Karpas-422 (cell line): ENCODE data around the gene MTFP1. TPM values are rescaled to one million over a fixed set of nuclear protein-coding genes. Genes with fewer than 3 reads are reported as not detected.

Source experiments
- DNase-seq: peaks from one replicate; pipeline ENCODE4 v3.0.0-alpha.2; 2015
- H2AFZ ChIP-seq: fragments of 200-600 bp; sonication (generic); 2 replicates; pipeline ENCODE4 v1.6.1; 2014; ENCODE audit warnings: antibody characterized with exemption, low read length, mixed read lengths
- H3K27ac ChIP-seq: fragments of 200-600 bp; sonication (generic); 2 replicates; pipeline ENCODE4 v1.5.1; 2014; ENCODE audit warnings: mild to moderate bottlenecking, low read length, moderate library complexity
- H3K27me3 ChIP-seq: fragments of 200-600 bp; sonication (generic); 2 replicates; pipeline ENCODE4 v1.6.1; 2014; ENCODE audit warnings: low read length, mixed read lengths
- H3K36me3 ChIP-seq: fragments of 200-600 bp; sonication (generic); 2 replicates; pipeline ENCODE4 v1.6.1; 2014; ENCODE audit warnings: low read length, mixed read lengths; ENCODE audit not compliant: insufficient read depth
- H3K4me1 ChIP-seq: fragments of 200-600 bp; sonication (generic); 2 replicates; pipeline ENCODE4 v1.6.1; 2014; ENCODE audit warnings: mild to moderate bottlenecking, low read length, mixed read lengths
- H3K4me2 ChIP-seq: fragments of 200-600 bp; sonication (generic); 2 replicates; pipeline ENCODE4 v1.6.1; 2014; ENCODE audit warnings: low read length, low read depth, mild to moderate bottlenecking; ENCODE audit not compliant: poor library complexity, severe bottlenecking
- H3K4me3 ChIP-seq: fragments of 200-600 bp; sonication (generic); 2 replicates; pipeline ENCODE4 v1.5.1; 2014; ENCODE audit warnings: mild to moderate bottlenecking, antibody characterized with exemption, low read length, mixed read lengths
- H3K79me2 ChIP-seq: fragments of 200-600 bp; sonication (generic); 2 replicates; pipeline ENCODE4 v1.6.1; 2014; ENCODE audit warnings: mild to moderate bottlenecking, low read length, mixed read lengths
- H3K9ac ChIP-seq: fragments of 200-600 bp; sonication (generic); 2 replicates; pipeline ENCODE4 v1.6.0; 2014; ENCODE audit warnings: low read length
- H3K9me2 ChIP-seq: fragments of 200-600 bp; sonication (generic), shearing (Covaris generic); replicated peaks from 2 replicates; pipeline ENCODE4 v1.6.0; 2014; ENCODE audit warnings: mild to moderate bottlenecking, low read length, moderate library complexity; ENCODE audit not compliant: insufficient read depth
- H3K9me3 ChIP-seq: fragments of 300-700, 200-600 bp; sonication (generic); 2 replicates; pipeline ENCODE4 v1.6.1; 2014; ENCODE audit warnings: low read length, mixed read lengths
- H4K20me1 ChIP-seq: fragments of 200-600 bp; sonication (generic); 2 replicates; pipeline ENCODE4 v1.6.1; 2014; ENCODE audit warnings: mild to moderate bottlenecking, antibody characterized with exemption, low read length, low read depth; ENCODE audit not compliant: insufficient read depth
- total RNA-seq: library from RNA; depleted of rRNA; stranded (reverse); fragments of >200 nt; shearing (Covaris generic); gene quantifications from 2 replicates; pipeline ENCODE4 v1.2.3, GENCODE V29; 2014; ENCODE audit warnings: low replicate concordance

The MTFP1 gene
- total RNA-seq, 1 experiment from 2014 or later = 69.4 TPM

DNA sequence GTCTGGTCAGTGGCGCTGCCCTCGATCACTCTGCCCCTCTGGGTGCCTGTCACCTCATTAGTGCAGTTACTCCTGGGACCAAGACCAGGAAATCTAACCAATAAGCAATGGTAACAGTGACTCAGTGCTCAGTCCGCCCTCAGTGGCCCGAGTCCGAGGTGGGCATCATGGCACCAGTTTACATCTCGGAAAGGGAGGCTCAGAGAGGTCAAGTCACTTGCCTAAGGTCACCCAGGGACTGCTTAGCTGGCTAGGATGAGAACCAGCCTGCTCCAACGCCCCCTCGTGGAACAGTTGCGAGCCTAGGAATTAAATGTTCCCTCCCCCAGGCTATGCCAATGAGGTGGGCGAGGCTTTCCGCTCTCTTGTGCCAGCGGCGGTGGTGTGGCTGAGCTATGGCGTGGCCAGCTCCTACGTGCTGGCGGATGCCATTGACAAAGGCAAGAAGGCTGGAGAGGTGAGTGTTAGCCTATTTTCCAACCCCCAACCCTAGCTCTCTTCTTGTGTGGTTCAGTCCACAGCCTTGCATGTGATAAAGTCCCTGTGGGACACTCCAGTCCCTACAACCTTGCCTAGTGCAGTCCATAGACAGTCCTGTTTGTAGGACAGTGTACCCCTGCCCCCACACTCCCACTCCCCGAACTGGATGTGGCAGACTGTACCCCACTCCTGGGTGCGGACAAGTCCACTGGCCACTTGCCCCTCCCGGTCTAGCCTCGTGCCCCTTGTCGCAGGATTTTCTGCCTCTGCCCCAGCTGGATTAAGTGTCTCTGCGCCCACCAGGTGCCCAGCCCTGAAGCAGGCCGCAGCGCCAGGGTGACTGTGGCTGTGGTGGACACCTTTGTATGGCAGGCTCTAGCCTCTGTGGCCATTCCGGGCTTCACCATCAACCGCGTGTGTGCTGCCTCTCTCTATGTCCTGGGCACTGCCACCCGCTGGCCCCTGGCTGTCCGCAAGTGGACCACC is 1.1 kb downstream of the MTFP1 start:
- H3K9ac ChIP-seq = peak overlapping the region; percentile 78
- H3K4me2 ChIP-seq = peak overlapping the region; percentile 95
- H4K20me1 ChIP-seq = no peaks in the 10 kb centered on the region
- H3K9me2 ChIP-seq = no peaks in the 10 kb centered on the region
- peaks cover 46% of the 10 kb centered on the region for H3K79me2 ChIP-seq
- peak overlapping the region; percentile 78 for H3K27ac ChIP-seq
- peak overlapping the region; percentile 79 for H3K4me3 ChIP-seq
- H3K4me1 ChIP-seq = peaks cover 35% of the 10 kb centered on the region
- peaks cover 15% of the 10 kb centered on the region for H3K36me3 ChIP-seq
- no peak overlapping the region; the same call in 1 of the 2 replicates for H2AFZ ChIP-seq
- peak; percentile 96 for DNase-seq
- no peaks in the 10 kb centered on the region for H3K27me3 ChIP-seq
- H3K9me3 ChIP-seq = no peaks in the 10 kb centered on the region

DNA sequence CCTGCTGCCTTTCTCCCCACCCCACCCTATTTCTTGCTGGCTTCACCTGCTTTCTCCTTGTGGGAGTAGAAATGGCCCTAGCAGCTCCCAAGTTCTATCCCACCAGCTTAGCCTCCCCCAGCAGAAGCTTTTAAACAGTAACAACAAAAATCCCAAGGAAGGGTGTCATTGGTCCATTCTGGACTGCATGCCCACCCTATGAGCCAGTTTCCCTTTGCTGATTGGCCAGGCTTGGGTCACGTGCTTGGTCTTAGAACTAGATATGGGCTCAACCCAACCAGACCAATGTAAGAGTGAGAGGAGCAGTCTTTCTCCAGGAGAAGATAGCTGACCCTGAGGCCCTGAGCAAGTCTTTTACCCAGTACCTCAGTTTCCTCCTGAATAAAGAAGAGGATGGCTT is 2.3 kb downstream of the MTFP1 start:
- DNase-seq = peak; percentile 66
- H3K9me2 ChIP-seq = no peaks in the 10 kb centered on the region
- no peak overlapping the region for H3K9ac ChIP-seq
- H3K4me2 ChIP-seq = no peak overlapping the region
- peaks cover 34% of the 10 kb centered on the region for H3K79me2 ChIP-seq
- H3K4me1 ChIP-seq = peaks cover 23% of the 10 kb centered on the region
- no peak overlapping the region for H3K27ac ChIP-seq
- no peaks in the 10 kb centered on the region for H4K20me1 ChIP-seq
- no peak overlapping the region for H2AFZ ChIP-seq
- peaks cover 15% of the 10 kb centered on the region for H3K36me3 ChIP-seq
- H3K27me3 ChIP-seq = no peaks in the 10 kb centered on the region
- no peaks in the 10 kb centered on the region for H3K9me3 ChIP-seq
- H3K4me3 ChIP-seq = no peak overlapping the region

DNA sequence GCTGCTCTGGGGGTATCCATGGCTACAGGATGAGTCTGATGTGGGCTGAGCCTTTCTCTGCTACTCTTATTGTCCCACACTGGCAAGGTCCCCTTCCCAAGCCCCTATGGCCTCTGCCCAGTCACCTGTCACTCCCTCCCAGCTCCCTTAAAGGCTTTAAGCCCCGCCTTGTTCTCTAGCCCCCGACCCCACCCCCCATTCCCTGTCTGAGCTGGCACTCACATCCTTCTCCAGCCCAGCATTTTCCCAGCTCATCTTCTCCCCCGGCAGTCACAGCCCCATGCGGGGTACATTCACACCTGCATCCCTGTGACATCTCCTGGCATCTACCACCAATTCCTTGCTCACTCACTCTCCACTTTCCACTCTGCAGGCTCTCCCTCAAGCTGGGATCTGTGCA is 4.3 kb downstream of the MTFP1 start:
- H3K36me3 ChIP-seq = peaks cover 25% of the 10 kb centered on the region
- H3K9ac ChIP-seq = no peak overlapping the region
- H4K20me1 ChIP-seq = no peaks in the 10 kb centered on the region
- H3K27ac ChIP-seq = no peak overlapping the region
- DNase-seq = no peak
- H3K4me2 ChIP-seq = no peak overlapping the region
- no peaks in the 10 kb centered on the region for H3K27me3 ChIP-seq
- no peak overlapping the region for H2AFZ ChIP-seq
- no peak overlapping the region for H3K4me3 ChIP-seq
- H3K9me2 ChIP-seq = no peaks in the 10 kb centered on the region
- peaks cover 23% of the 10 kb centered on the region for H3K4me1 ChIP-seq
- H3K9me3 ChIP-seq = no peaks in the 10 kb centered on the region
- peaks cover 25% of the 10 kb centered on the region for H3K79me2 ChIP-seq

GRCh38 chr22:30430933-30431332 is 5.4 kb downstream of the MTFP1 start:
- H3K79me2 ChIP-seq = peaks cover 16% of the 10 kb centered on the region
- H3K4me1 ChIP-seq = peaks cover 29% of the 10 kb centered on the region
- no peaks in the 10 kb centered on the region for H4K20me1 ChIP-seq
- no peaks in the 10 kb centered on the region for H3K9me3 ChIP-seq
- H3K27ac ChIP-seq = no peak overlapping the region
- no peaks in the 10 kb centered on the region for H3K9me2 ChIP-seq
- H3K4me2 ChIP-seq = no peak overlapping the region
- H2AFZ ChIP-seq = no peak overlapping the region
- no peak overlapping the region for H3K4me3 ChIP-seq
- peaks cover 25% of the 10 kb centered on the region for H3K36me3 ChIP-seq
- H3K27me3 ChIP-seq = no peaks in the 10 kb centered on the region
- no peak for DNase-seq
- H3K9ac ChIP-seq = no peak overlapping the region

DNA sequence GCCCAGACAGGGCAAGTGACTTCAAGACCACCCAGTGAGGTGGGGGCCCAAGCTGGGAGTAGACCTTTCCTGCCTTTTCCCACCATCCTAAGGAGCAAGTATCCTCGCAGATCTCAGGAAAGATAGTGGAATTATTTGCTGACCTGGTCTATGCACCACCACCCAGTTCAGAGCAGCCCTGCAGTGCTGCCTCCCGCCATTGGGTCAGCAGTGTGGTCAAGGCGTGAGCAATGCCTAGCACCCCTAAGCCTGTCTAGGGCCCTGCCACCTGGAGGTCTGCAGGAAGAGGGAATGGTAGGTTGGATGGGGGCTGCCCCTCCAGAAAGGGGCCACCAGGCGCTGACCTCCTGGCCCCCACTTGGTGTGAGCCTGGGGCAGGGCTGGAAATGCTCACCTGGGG is 6.5 kb downstream of the MTFP1 start:
- peaks cover 24% of the 10 kb centered on the region for H3K4me1 ChIP-seq
- peaks cover 22% of the 10 kb centered on the region for H3K36me3 ChIP-seq
- H3K9ac ChIP-seq = no peak overlapping the region
- H3K27ac ChIP-seq = no peak overlapping the region
- no peak overlapping the region for H2AFZ ChIP-seq
- H4K20me1 ChIP-seq = no peaks in the 10 kb centered on the region
- no peaks in the 10 kb centered on the region for H3K9me3 ChIP-seq
- no peak for DNase-seq
- H3K4me2 ChIP-seq = no peak overlapping the region
- 0 out of 2 replicates have a peak, but pooled peaks cover 2% of the 10 kb centered on the region for H3K9me2 ChIP-seq
- peaks cover 4% of the 10 kb centered on the region for H3K79me2 ChIP-seq
- no peaks in the 10 kb centered on the region for H3K27me3 ChIP-seq
- no peak overlapping the region for H3K4me3 ChIP-seq

- no peak overlapping the region for H3K4me3 ChIP-seq
- no peak overlapping the region for H3K27ac ChIP-seq
- peaks cover 21% of the 10 kb centered on the region for H3K4me1 ChIP-seq
- H3K79me2 ChIP-seq = peaks cover under 1% of the 10 kb centered on the region; the same call in 1 of the 2 replicates
- H3K4me2 ChIP-seq = no peak overlapping the region
- H3K27me3 ChIP-seq = no peaks in the 10 kb centered on the region
- DNase-seq = no peak
- no peak overlapping the region for H3K9ac ChIP-seq
- H4K20me1 ChIP-seq = no peaks in the 10 kb centered on the region
- H3K9me3 ChIP-seq = no peaks in the 10 kb centered on the region
- H3K36me3 ChIP-seq = peaks cover 18% of the 10 kb centered on the region
- H3K9me2 ChIP-seq = 0 out of 2 replicates have a peak, but pooled peaks cover 3% of the 10 kb centered on the region
- no peak overlapping the region for H2AFZ ChIP-seq
Measured at GRCh38 chr22:30432520-30432919, 7.0 kb downstream of the MTFP1 start.

DNA sequence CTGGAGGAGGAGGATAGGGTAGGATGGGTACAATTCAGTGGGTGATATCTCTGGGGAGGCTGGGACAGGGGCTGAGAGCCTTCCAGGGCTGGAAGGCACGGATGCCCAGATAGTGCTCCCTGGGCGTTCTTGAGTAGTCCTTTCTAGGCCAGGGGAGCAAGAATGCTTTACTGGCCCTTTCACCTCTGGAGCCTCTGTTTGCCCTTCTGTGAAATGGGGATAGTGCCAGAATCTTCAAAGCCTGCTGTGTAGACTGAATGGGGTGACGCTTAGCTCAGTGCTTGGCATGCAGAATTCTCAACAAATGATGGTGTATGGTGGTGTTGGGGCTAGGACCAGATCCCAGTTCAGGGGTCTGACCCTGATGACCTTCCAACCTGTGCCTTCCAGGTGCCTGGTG is 7.7 kb downstream of the MTFP1 start:
- Histone ChIP-seq H3K4me2 (no peak overlapping the region), H3K27ac (no peak overlapping the region), H3K4me3 (no peak overlapping the region), H2AFZ (no peak overlapping the region), H3K9me3 (no peaks in the 10 kb centered on the region), H3K79me2 (no peaks in the 10 kb centered on the region), H3K4me1 (peaks cover 21% of the 10 kb centered on the region), H4K20me1 (no peaks in the 10 kb centered on the region), H3K36me3 (peaks cover 14% of the 10 kb centered on the region), H3K9ac (no peak overlapping the region), H3K9me2 (0 out of 2 replicates have a peak, but pooled peaks cover 3% of the 10 kb centered on the region), H3K27me3 (no peaks in the 10 kb centered on the region)
- no peak for DNase-seq

DNA sequence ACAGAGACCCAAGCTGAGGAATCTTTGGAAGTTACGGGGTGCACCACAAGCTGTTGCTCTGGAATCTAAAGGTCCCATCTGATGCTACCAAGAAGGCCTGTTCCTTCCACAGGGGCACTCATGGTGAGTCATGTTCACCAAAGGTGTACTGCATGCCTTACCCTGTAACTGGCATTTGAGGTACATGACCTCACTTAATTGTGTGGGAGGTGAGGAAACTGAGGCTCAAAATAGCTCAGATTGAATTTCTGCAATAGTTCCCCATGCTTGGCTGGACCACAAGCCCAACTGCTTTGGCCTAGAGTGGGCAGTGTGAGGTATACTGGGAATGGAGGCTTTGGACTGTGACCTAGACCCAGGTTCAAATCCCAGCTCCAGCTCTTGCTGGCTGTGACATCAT is 8.2 kb downstream of the MTFP1 start:
- Histone ChIP-seq H3K9me3 (no peaks in the 10 kb centered on the region), H3K4me2 (no peak overlapping the region), H3K36me3 (peaks cover 10% of the 10 kb centered on the region; the same call in 1 of the 2 replicates), H3K79me2 (no peaks in the 10 kb centered on the region), H3K9ac (no peak overlapping the region), H3K4me3 (no peak overlapping the region), H2AFZ (no peak overlapping the region), H3K27ac (no peak overlapping the region), H3K9me2 (0 out of 2 replicates have a peak, but pooled peaks cover 3% of the 10 kb centered on the region), H4K20me1 (no peaks in the 10 kb centered on the region), H3K27me3 (no peaks in the 10 kb centered on the region), H3K4me1 (peaks cover 21% of the 10 kb centered on the region)
- DNase-seq = no peak
